ENCODE results near the gene BBOF1. TPM values are rescaled to one million over a fixed set of nuclear protein-coding genes. Genes with fewer than 3 reads are reported as not detected.

BBOF1 gene
- total RNA-seq, 1 experiment from 2014 or later = 4.0 TPM

DNA sequence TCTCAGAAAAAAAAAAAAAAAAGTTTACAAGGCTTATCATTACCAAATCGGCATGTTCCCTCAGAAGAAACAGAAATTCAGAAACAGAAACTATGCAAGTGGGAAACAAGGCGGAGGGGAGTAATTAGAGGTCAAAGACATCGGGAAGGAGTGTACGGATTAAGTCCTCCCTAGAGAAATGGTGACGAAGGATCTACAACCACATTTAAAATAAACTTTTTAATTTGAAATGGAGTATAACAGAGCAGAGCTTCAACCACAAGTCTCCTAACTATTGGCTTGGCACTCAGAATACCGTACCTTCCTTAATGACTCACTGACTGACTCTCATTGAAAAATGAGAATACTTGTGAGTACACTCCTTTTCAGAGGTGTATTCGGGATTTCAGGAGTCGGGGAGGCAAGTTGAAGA, 969 bp upstream of the BBOF1 start (continued):
- TF ChIP-seq CBX3 (IDR thresholded peaks at IDR 0.05; ENCODE audit: low read depth) (no peak), SIN3A (IDR thresholded peaks at IDR 0.05; ENCODE audit: low read depth) (no peak), SP1 (IDR thresholded peaks at IDR 0.05; ENCODE audit: low read depth) (no peak)
- TF ChIP-seq, protein P1, sequence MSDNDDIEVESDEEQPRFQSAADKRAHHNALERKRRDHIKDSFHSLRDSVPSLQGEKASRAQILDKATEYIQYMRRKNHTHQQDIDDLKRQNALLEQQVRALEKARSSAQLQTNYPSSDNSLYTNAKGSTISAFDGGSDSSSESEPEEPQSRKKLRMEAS (IDR thresholded peaks at IDR 0.05) = no peak
- TF ChIP-seq, protein P2, sequence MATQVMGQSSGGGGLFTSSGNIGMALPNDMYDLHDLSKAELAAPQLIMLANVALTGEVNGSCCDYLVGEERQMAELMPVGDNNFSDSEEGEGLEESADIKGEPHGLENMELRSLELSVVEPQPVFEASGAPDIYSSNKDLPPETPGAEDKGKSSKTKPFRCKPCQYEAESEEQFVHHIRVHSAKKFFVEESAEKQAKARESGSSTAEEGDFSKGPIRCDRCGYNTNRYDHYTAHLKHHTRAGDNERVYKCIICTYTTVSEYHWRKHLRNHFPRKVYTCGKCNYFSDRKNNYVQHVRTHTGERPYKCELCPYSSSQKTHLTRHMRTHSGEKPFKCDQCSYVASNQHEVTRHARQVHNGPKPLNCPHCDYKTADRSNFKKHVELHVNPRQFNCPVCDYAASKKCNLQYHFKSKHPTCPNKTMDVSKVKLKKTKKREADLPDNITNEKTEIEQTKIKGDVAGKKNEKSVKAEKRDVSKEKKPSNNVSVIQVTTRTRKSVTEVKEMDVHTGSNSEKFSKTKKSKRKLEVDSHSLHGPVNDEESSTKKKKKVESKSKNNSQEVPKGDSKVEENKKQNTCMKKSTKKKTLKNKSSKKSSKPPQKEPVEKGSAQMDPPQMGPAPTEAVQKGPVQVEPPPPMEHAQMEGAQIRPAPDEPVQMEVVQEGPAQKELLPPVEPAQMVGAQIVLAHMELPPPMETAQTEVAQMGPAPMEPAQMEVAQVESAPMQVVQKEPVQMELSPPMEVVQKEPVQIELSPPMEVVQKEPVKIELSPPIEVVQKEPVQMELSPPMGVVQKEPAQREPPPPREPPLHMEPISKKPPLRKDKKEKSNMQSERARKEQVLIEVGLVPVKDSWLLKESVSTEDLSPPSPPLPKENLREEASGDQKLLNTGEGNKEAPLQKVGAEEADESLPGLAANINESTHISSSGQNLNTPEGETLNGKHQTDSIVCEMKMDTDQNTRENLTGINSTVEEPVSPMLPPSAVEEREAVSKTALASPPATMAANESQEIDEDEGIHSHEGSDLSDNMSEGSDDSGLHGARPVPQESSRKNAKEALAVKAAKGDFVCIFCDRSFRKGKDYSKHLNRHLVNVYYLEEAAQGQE (IDR thresholded peaks at IDR 0.05; ENCODE audit: low read depth) = no peak

DNA sequence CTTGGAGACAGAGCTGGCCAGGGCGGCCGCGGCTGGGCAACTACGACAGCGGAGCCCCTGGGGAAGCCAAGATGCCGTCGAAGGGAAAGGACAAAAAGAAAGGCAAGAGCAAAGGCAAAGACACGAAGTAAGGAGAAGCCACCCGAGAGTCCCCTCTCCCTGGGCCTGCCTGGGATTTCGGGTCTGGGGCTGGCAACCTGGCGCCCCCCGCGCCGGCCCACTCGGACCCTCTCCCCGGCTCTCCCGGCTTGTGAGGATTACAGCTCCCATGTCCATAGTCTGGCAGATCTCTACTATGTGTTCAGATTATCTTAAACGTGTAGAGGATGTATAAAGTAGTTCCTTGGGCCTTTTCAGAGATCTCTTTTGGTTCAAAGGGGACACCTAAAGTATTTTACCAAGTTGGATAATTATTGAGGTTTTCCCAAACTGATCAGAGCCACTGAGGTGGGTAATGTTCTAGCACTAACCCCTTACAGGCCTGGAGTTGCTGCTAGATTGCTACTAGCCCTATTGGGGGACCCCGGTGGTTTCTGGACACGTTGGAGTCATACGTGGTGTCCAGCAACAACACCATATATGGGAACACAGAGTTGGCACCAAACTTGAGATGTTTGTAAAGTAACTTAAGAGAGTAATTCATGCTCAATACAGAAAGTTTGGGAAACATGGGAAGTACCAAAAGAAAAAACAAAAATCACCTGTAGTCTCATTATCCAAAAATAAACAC, 424 bp downstream of the BBOF1 start:
- ATAC-seq = peak; percentile 8
- POLR2A ChIA-PET = no interaction called here
- Histone ChIP-seq H3K27ac (ENCODE audit: low read depth, low read length) (peak overlapping the region; percentile 51), H3K4me2 (ENCODE audit: low read length) (peak overlapping the region; percentile 79), H2AFZ (ENCODE audit: low read depth, low read length, poor library complexity, severe bottlenecking) (no peak overlapping the region), H3K36me3 (ENCODE audit: control insufficient read depth in 1 of 2, insufficient read depth in 2 of 2, low read length in 2 of 2) (no peaks in the 10 kb centered on the region), H3K9me3 (ENCODE audit: control insufficient read depth in 1 of 2, insufficient read depth in 1 of 2, low read depth in 1 of 2, low read length in 2 of 2) (no peaks in the 10 kb centered on the region), H3K4me3 (replicated peaks in 1 of 2; ENCODE audit: low read depth in 1 of 2, low read length in 2 of 2) (peak overlapping the region; percentile 78 to 87), H3K4me1 (ENCODE audit: control insufficient read depth in 1 of 2, insufficient read depth in 2 of 2, low read length in 2 of 2) (peaks cover 13 to 31% of the 10 kb centered on the region in 2 experiments), H3K27me3 (ENCODE audit: insufficient read depth, low read length) (no peaks in the 10 kb centered on the region), H3K9me2 (ENCODE audit: insufficient read depth) (no peaks in the 10 kb centered on the region), H3K9ac (ENCODE audit: low read length) (peak overlapping the region; percentile 96), H4K20me1 (ENCODE audit: insufficient read depth) (no peaks in the 10 kb centered on the region), H3K79me2 (ENCODE audit: insufficient read depth, low read length) (0 out of 2 replicates have a peak, but pooled peaks cover 4% of the 10 kb centered on the region)
- no peak for DNase-seq (ENCODE audit: low read depth, low spot score)
- TF ChIP-seq JUND (IDR thresholded peaks at IDR 0.05) = no peak
- peak; percentile 82 for TF ChIP-seq SRF (IDR thresholded peaks at IDR 0.05; ENCODE audit: low read depth)
- TF ChIP-seq EZH2 (IDR thresholded peaks at IDR 0.05) = no peak
- TF ChIP-seq ZNF274 (IDR thresholded peaks at IDR 0.05; ENCODE audit: low read depth, low read length) = no peak
- no peak for TF ChIP-seq CBX3 (IDR thresholded peaks at IDR 0.05; ENCODE audit: low read depth)
- 0 out of 2 replicates have a peak, but pooled peaks have one; percentile 19 for TF ChIP-seq SP1 (IDR thresholded peaks at IDR 0.05; ENCODE audit: low read depth)
- TF ChIP-seq RAD21 (IDR thresholded peaks at IDR 0.05; ENCODE audit: low read depth) = no peak
- TSS peak; percentile 61 for BruUV-seq (replicated peaks)
- CTCF ChIA-PET = no interaction called here
- intact Hi-C loops (cut with micrococcal nuclease) = loop anchor here (5.0 kb wide), 1 partner anchor 67 kb away; the partner anchor contains the start of genes COQ6 and FAM161B
- RAD21 ChIA-PET (ENCODE audit: low non-redundant PET in 1 of 2, low total read pairs in 2 of 2, uncharacterized antibody in 2 of 2, unreplicated experiment in 2 of 2) = no interaction called here
